HPDE6-E6E7 (cell line): ENCODE data around the gene CIAO3.
"Not testable (repeated sequence)": the region's sequence is repeated elsewhere in the genome, so short reads cannot be mapped to it uniquely, and the experiment has no call there.

Experiments
- DNase-seq: peaks from one replicate; pipeline ENCODE4 v3.0.0; 2011; ENCODE audit warnings: missing footprints; ENCODE audit errors: extremely low spot score

CIAO3 gene

GRCh38 chr16:760065-760464 lies 19.3 kb upstream of the CIAO3 start:
- no peak for DNase-seq

GRCh38 chr16:759110-759910 lies 18.5 kb upstream of the CIAO3 start:
- DNase-seq: no peak

- no peak for DNase-seq
Observed at GRCh38 chr16:756428-756827, 15.6 kb upstream of the CIAO3 start.

GRCh38 chr16:754656-755055 lies 13.9 kb upstream of the CIAO3 start:
- no peak for DNase-seq

DNA sequence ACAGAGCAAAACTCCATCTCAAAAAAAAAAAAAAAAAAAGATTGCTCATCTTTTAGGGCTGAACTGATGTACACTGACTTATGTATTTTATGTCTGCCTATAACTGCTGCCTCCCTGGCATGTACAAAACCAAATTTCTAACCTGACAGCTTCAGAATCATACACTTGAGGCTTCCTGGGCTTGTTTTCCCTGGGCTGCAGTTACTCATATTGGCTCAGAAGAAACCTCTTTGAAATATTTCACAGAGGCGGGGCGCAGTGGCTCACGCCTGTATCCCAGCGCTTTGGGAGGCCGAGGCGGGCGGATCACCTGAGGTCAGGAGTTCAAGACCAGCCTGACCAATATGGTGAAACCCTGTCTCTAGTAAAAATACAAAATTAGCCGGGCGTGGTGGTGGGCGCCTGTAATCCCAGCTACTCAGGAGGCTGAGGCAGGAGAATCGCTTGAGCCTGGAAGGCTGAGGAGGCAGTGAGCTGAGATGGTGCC lies 13.4 kb upstream of the CIAO3 start:
- not testable (repeated sequence) for DNase-seq

- DNase-seq: no peak
Observed at GRCh38 chr16:752007-752312, 11.2 kb upstream of the CIAO3 start.

DNA sequence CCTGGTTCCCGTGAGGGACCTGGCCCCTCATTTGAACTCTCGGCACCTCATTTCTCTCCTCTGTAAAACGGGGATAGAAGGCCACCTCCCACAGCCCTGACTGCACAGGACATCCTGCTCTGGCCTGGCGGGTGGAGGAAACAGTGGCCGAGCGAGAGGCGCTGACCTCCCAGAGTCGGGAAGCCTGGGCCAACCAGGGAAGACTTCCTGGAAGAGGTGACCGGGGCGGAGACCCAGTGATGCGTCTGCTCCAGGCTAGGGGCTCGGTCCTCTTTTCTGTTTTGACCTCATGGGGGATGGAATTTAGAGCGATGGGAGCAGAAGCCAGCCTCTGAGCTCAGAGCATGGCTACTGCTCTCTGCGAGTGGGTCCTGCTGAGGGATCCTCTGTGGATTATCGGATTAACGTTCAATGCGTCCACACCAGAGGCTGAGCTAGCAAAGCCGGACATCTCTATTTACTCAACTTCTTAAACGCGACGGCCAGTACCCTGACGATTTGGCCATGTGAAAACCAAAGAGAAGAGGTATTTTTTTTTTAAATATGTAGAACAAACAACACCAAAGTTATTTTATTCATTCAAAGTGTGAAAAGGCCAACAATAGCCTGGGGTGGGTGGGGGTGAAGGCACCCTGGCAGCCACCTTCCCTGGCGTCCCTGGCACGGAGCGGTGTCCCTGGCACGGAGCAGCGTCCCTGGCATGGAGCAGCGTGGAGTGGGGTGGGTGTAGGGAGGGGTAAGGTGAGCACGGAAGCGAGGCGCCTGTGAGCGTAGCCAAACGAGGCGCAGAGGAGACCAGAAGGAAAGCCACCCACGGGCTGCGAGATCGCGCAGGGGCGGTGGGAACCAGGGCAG lies 10.6 kb upstream of the CIAO3 start:
- no peak for DNase-seq

GRCh38 chr16:750485-750884 lies 9.7 kb upstream of the CIAO3 start:
- DNase-seq: no peak

GRCh38 chr16:749010-749409 lies 8.2 kb upstream of the CIAO3 start:
- no peak for DNase-seq

- no peak for DNase-seq
Observed at GRCh38 chr16:747978-748746, 7.4 kb upstream of the CIAO3 start.

- DNase-seq: no peak
Observed at GRCh38 chr16:746637-747036, 5.8 kb upstream of the CIAO3 start.

DNA sequence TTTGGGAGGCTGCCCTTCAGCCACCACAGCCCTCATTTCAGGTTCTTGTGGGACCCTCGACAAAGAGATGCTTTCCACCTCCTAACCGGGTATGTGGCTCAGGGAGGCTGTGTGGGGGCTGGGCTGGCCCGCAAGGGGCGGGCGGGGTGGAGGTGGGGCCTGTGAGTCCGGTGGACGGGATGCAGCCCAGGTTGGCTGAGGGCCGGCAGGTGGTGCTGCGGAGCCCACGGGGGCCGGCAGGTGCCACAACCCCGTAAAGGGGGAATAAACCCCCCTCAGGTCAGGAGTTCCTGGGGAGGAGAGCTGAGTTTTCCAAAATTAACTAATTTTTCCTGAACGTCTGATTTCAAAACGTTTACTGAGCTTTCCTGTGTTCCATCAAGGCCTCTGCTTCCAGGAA lies 4.9 kb upstream of the CIAO3 start:
- peak; percentile 58 for DNase-seq

DNA sequence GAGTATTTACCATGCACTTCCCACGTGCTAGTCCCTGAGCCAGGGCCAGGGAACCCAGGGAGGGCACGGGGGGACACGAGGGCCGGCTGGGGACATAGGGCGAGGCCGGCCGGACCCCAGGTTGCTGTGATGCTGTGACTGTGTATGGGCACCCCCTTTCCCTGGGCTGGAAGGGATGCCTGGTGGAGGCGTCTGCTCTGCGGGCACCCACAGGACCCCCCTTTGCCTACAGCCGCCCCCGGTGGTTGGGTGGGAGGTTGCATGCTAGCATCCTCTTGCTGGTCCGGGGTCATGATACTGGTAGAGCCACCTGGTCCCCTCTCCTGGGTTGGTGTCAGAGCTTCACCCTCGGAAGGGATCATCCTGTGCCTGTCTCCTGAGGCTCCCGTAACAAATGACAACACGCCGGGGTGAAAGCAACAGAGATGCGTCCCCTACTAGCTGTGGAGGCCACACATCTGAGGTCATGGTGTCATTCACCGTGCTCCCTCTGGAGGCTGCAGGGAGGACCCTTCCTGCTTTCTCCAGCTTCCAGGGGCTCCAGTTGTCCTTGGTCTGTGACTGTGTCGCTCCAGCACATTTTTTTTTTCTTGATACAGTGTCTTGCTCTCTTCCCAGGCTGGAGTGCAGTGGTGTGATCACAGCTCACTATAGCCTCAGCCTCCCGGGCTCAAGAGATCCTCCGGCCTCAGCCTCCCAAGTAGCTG lies 3.1 kb upstream of the CIAO3 start:
- no peak for DNase-seq

DNA sequence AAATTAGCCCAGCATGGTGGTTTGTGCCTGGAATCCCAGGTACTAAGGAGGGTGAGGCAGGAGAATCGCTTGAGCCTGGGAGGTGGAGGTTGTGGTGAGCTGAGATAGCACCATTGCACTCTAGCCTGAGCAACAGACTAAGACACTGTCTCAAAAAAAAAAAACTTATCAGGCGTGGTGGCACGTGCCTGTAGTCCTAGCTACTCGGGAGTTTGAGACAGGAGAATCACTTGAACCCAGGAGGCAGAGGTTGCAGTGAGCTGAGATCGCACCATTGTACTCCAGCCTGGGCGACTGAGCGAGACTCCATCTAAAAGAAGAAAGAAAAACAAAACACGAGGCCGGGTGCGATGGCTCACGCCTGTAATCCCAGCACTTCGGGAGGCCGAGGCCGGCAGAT lies 2.1 kb upstream of the CIAO3 start:
- DNase-seq: not testable (repeated sequence)

DNA sequence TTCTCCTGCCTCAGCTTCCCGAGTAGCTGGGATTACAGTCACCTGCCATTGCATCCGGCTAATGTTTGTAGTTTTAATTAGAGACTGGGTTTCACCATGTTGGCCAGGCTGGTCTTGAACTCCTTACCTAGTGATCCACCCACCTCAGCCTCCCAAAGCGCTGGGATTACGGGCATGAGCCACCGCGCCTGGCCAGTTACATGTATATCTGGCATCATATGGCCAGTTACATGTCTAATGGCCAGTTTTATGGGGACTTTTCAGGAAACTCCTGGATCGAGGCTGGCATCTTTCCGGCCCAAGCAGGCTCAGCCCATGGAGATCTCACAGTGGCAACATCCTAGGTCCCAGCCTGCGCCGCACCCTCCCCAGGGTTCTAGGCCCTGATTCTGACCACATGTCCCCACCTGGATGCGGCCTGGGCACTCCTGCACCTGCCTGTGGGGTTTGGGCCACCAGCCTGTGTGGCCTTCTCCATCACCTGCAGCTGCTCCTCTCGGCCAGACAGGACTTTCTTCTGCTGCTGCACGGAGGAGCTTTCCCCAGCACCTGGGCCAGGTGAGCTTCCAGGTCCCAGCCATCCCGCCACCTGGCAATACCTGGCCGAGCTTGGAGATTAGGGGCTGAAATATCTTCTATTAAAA lies 1.3 kb upstream of the CIAO3 start:
- no peak for DNase-seq

GRCh38 chr16:740459-740763 lies 386 bp downstream of the CIAO3 start:
- DNase-seq: no peak

DNA sequence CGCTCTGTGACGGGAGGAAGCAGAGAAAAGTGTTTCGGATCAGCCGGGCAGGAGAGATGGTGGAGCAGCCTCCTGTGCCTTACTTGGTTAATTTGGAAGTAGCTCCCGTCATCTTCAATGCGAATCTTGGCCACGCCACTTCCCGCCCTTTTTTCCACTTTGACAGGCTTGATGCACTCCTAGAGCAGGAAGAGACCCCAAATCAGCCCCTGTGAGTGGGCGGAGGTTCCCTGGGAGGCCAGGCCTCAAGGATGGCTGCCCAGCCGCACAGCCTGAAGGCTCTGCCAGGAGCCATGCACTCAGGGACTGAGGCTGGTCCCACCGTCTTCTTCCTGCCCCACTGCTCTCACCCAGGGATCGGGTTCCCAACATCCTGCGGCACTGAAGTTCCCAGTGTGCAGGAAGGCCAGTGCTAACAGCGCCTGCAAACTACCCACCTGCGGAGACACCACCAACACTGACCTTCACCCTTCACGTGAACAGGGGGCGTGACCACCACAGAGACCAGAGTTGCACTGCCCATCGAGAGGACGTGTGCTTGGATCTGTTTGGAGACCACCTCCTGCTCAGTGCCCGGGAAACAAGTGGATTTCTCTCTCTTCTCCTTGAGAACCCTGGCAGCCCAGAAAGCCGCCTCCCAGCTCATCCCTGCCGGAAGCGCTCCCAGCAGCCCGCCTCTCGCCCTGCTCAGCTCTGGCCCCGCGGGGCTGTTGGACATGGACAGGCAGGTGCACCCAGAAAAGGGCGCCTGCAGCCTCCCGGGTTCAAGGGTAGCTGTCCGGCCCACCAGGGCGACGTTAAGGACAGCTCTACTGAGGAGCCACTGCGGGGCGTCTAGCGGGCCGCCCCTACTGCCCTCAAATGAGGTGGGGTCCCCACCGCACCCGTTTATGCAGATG lies 988 bp downstream of the CIAO3 start:
- no peak for DNase-seq

GRCh38 chr16:736936-737481 lies 3.8 kb downstream of the CIAO3 start:
- no peak for DNase-seq

DNA sequence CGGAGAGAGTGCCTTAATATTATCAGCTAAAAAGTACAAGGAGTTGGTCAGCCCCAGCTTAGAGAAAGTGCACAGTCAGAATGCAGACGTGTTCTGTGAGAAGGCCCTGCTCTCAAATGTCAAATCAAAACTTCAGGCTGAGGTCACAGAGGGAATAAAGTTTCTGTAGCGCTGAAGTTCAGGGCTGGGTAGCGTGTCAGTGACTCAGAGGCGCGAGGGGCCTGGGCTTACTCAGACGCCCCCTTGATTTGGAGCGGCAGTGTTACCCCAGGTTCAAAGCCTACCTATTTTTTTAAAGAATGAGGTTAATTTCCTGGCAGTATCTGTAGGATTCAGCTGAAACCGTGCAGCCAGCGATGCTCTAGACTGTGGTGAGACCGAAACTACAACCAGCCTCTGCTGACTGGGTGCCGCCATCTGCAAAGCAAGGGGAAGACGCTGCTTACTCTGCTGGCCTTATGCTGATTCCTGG lies 4.8 kb downstream of the CIAO3 start:
- DNase-seq: no peak
